Endothelial cell (in vitro differentiated cells): ENCODE measurements around the gene CYP20A1. TPM values are rescaled to one million over a fixed set of nuclear protein-coding genes. Genes with fewer than 3 reads are reported as not detected.
A peak's percentile ranks its signal among the peaks of the same experiment; 100 is the strongest.
"Not testable (repeated sequence)": the region's sequence is repeated elsewhere in the genome, so short reads cannot be mapped to it uniquely, and the experiment has no call there.

Experiments
- DNase-seq: peaks from one replicate; pipeline ENCODE4 v3.0.0; 2021; ENCODE audit warnings: low spot score
- H3K27ac Mint-ChIP-seq: one replicate; pipeline ENCODE4 v1.8.0; 2021; ENCODE audit warnings: mixed read lengths, inconsistent platforms; ENCODE audit not compliant: unreplicated experiment
- H3K27me3 Mint-ChIP-seq: one replicate; pipeline ENCODE4 v1.8.0; 2021; ENCODE audit warnings: mild to moderate bottlenecking, moderate library complexity, mixed read lengths, inconsistent platforms; ENCODE audit not compliant: unreplicated experiment
- H3K36me3 Mint-ChIP-seq: one replicate; pipeline ENCODE4 v1.8.0; 2021; ENCODE audit warnings: mild to moderate bottlenecking, low read depth, mixed read lengths, inconsistent platforms; ENCODE audit not compliant: unreplicated experiment
- H3K4me1 Mint-ChIP-seq: one replicate; pipeline ENCODE4 v1.8.0; 2021; ENCODE audit warnings: mild to moderate bottlenecking, mixed read lengths, inconsistent platforms; ENCODE audit not compliant: unreplicated experiment
- H3K4me3 Mint-ChIP-seq: one replicate; pipeline ENCODE4 v1.8.0; 2021; ENCODE audit warnings: mild to moderate bottlenecking, mixed read lengths, inconsistent platforms; ENCODE audit not compliant: unreplicated experiment
- H3K9me3 Mint-ChIP-seq: one replicate; pipeline ENCODE4 v1.8.0; 2021; ENCODE audit warnings: mixed read lengths, inconsistent platforms; ENCODE audit not compliant: unreplicated experiment
- long read RNA-seq: library from polyadenylated mRNA; unstranded; transcript quantifications from one replicate; pipeline ENCODE4 v2.0.0, GENCODE V29; 2020; ENCODE audit not compliant: unreplicated experiment
- total RNA-seq: library from RNA; stranded (reverse); fragmentation: NEBNext Ultra II Directional; extraction: Animal tissue kit (Norgen Biotek cat#: 25700); gene quantifications from one replicate; pipeline ENCODE4 v1.2.1, GENCODE V29; 2021; ENCODE audit not compliant: unreplicated experiment
- TF ChIP-seq, protein P1 (sequence below): fragments of 200-600 bp; sonication (generic); IDR thresholded peaks from one replicate; pipeline ENCODE4 v1.5.0; 2021; ENCODE audit warnings: antibody characterized with exemption; ENCODE audit not compliant: unreplicated experiment

The CYP20A1 gene, protein sequence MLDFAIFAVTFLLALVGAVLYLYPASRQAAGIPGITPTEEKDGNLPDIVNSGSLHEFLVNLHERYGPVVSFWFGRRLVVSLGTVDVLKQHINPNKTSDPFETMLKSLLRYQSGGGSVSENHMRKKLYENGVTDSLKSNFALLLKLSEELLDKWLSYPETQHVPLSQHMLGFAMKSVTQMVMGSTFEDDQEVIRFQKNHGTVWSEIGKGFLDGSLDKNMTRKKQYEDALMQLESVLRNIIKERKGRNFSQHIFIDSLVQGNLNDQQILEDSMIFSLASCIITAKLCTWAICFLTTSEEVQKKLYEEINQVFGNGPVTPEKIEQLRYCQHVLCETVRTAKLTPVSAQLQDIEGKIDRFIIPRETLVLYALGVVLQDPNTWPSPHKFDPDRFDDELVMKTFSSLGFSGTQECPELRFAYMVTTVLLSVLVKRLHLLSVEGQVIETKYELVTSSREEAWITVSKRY
- total RNA-seq, result 15.2 TPM
- long read RNA-seq, transcript CYP20A1-201 (13 exons, 1,949 nt), result major isoform, 5 of 14 reads
- long read RNA-seq, partial matches to known transcripts, result 1 of 14 reads
- long read RNA-seq, other reads (novel, unspliced or antisense), result 5 of 14 reads

- Mint-ChIP-seq H3K4me1 (peaks cover 13% of the 10 kb centered on the region), H3K27ac (peak within 1 kb of the TSS; percentile 95), H3K4me3 (peak within 1 kb of the TSS; percentile 96), H3K36me3 (peaks cover 8% of the 10 kb centered on the region), H3K27me3 (peaks cover 9% of the 10 kb centered on the region), H3K9me3 (no peaks in the 10 kb centered on the region)
- DNase-seq, result peak; percentile 98
- TF ChIP-seq, protein P1, sequence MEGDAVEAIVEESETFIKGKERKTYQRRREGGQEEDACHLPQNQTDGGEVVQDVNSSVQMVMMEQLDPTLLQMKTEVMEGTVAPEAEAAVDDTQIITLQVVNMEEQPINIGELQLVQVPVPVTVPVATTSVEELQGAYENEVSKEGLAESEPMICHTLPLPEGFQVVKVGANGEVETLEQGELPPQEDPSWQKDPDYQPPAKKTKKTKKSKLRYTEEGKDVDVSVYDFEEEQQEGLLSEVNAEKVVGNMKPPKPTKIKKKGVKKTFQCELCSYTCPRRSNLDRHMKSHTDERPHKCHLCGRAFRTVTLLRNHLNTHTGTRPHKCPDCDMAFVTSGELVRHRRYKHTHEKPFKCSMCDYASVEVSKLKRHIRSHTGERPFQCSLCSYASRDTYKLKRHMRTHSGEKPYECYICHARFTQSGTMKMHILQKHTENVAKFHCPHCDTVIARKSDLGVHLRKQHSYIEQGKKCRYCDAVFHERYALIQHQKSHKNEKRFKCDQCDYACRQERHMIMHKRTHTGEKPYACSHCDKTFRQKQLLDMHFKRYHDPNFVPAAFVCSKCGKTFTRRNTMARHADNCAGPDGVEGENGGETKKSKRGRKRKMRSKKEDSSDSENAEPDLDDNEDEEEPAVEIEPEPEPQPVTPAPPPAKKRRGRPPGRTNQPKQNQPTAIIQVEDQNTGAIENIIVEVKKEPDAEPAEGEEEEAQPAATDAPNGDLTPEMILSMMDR, result no peak
These were observed at the start of gene CYP20A1 for GRCh38 chr2:203238704-203239526. TSS of gene CYP20A1 (plus strand) at chr2:203239018. CDS start at chr2:203239063, 45 bp downstream.

DNA sequence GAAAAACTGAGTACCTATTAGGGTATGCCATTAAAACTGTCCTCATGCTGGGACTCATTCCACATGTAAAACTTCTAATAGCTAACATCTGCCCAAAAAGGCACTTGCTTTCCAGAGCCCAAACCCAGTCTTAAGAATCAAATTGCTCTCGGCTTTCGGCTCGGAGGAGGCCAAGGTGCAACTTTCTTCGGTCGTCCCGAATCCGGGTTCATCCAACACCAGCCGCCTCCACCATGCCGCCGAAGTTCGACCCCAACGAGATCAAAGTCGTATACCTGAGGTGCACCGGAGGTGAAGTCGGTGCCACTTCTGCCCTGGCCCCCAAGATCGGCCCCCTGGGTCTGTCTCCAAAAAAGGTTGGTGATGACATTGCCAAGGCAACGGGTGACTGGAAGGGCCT is 48.3 kb upstream of the CYP20A1 start:
- not testable (repeated sequence) for DNase-seq, H3K4me1 Mint-ChIP-seq, H3K27me3 Mint-ChIP-seq, H3K9me3 Mint-ChIP-seq, H3K36me3 Mint-ChIP-seq, H3K27ac Mint-ChIP-seq, H3K4me3 Mint-ChIP-seq

DNA sequence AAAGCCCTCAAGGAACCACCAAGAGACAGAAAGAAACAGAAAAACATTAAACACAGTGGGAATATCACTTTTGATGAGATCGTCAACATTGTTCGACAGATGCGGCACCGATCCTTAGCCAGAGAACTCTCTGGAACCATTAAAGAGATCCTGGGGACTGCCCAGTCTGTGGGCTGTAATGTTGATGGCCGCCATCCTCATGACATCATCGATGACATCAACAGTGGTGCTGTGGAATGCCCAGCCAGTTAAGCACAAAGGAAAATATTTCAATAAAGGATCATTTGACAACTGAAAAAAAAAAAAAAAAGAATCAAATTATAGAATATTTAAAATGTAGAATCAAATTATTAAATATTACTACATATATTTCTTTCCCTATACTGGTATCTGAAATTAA is 47.8 kb upstream of the CYP20A1 start:
- DNase-seq, H3K4me3 Mint-ChIP-seq, H3K4me1 Mint-ChIP-seq: not testable (repeated sequence)

DNA sequence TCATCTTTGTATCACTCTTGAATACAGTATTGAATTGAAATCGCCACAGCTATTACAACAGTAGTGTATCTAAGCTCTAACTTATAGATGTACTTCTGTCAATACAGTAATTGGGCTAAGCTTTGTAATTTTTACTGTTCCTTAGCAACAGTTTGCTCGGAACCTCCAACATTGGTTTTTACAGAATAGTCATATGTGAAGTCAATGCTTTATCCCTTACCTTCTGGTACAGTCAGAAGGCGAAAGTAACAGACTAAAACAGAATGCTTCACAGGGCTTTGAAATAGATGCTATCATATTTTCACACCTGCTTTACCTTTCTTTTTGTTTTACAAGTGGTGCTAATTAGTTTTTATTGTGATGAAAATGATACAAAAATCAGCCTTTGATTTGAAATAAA is 46.9 kb upstream of the CYP20A1 start:
- Mint-ChIP-seq H3K4me3 (no peak overlapping the region), H3K4me1 (no peaks in the 10 kb centered on the region), H3K27me3 (no peaks in the 10 kb centered on the region), H3K36me3 (peaks cover 7% of the 10 kb centered on the region), H3K9me3 (no peaks in the 10 kb centered on the region), H3K27ac (no peak overlapping the region)
- no peak for DNase-seq
- TF ChIP-seq, protein P1, result no peak

More for the DNA sequence above, 47.8 kb upstream of the CYP20A1 start:
- not testable (repeated sequence) for H3K27ac Mint-ChIP-seq, H3K27me3 Mint-ChIP-seq, H3K9me3 Mint-ChIP-seq, H3K36me3 Mint-ChIP-seq

GRCh38 chr2:203195331-203196036 is 43.3 kb upstream of the CYP20A1 start:
- Mint-ChIP-seq H3K4me1 (no peaks in the 10 kb centered on the region), H3K9me3 (no peaks in the 10 kb centered on the region), H3K27me3 (no peaks in the 10 kb centered on the region), H3K4me3 (no peak overlapping the region), H3K36me3 (peaks cover 2% of the 10 kb centered on the region), H3K27ac (no peak overlapping the region)
- TF ChIP-seq, protein P1, result no peak
- no peak for DNase-seq
